NCI-H526 (cell line): ENCODE measurements around the gene DLGAP3.
A peak's percentile ranks its signal among the peaks of the same experiment; 100 is the strongest.

Experiments used
- DNase-seq, 2 experiments: peaks; one replicate each; lab custom pipeline; 2025; lab: John Stamatoyannopoulos, UW

The DLGAP3 gene

DNA sequence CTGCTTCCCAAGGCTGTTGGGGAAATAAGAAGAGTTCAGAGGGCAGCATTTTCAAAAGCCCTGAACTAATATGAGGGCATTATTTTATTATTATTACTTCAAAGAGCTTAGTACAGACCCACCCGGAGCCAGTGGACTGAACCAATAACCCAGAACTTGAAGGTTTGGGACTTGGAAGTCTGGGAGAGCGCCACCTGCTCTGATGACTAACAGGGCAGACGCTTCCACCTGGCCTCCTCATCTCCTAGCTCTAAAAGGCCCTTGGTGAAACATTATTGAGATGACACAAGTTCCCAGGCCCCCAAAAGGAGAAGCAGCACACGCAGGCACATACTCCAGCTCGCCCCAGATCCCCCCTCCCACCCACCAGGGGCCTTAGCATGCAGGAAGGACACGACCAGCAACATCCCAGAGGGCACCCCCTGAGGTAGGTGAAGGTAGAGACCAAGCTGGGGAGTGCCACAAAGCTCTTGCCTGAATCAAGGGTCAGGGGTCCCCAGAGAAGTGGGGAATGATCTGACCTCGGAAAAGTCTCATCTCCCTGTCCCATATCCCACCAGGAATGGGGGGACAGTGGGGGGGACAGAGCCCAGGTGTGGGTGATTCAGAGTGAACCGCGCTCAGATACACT lies 1.3 kb downstream of the DLGAP3 start:
- peak; percentile 32 to 60 for DNase-seq

DNA sequence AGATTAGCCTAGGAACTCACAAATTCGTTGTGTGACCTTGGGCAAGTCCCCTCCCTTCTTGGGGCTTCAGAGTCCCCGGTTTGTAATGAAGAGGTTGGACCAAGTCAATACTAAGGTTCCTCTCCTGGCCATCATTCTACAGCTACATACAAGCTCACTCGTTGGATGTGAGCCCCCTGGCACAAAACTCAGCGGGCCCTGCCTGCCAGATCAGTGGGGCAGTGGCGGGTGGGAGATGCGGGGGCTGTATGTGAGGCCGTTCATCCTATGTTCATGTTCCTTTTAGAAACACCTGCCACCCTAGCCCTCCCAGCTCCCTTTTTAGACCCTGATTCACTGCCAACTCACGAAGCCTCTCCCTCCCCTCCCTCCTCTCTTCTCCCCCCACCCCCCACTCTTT lies 2.1 kb downstream of the DLGAP3 start:
- no peak for DNase-seq

DNA sequence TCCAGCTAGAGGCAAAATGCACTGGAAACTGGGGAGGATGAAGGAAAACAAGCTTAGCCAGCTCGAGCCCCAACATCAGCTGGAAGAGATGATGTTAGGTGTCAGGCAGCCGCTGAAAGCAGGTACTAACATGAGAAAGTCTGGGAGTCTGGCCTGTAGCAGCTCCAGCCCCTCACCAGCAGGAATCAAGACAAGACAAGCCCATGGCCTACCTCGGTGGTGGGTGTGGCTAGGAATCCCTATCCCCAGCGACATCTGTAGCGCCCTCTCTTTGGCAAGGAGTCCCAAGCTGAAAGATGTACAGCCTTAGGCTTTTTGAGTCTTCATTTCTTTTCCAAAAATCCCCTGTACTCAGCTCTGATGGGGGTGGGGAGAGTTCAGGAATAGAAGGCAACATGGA lies 2.6 kb downstream of the DLGAP3 start:
- DNase-seq: peak in 1 of 2 experiments; percentile 23

DNA sequence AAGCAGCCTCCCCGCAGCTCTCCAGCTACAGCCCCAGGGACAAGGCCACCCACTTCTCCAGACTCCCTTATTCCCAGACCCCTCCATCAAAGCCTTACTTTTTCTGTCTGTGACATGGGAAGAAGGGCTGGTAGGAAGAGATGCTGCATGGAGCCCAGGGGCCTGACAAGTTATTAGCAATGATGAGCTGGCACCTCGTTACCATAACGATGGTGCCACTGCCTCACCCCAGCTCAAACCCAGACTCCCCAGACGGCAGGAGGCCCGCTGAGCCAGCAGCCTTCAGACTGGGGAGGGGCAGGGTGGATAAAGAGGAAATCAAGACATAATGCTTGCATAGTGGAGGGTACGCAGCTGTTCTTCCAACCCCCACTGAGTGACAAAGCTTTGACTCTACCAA lies 3.3 kb downstream of the DLGAP3 start:
- no peak for DNase-seq

DNA sequence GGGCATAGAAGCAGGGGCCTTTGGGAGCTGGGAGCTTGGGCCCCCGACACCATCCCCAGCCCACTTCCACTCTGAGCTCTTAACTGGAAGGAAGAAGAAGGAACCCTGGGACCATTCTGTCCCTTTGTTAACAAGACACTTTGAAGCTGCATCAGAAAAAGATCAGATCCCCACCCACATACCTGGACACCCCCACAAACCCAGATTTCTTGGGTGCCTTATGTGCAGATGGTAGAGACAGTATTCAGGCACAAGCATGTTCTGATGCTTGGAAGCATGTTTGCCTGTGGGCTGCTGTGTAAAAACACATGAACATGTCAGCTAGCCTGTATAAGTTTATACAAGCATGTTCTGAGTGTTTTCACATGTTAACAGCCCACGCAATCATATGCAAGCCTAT lies 3.7 kb downstream of the DLGAP3 start:
- no peak for DNase-seq

DNA sequence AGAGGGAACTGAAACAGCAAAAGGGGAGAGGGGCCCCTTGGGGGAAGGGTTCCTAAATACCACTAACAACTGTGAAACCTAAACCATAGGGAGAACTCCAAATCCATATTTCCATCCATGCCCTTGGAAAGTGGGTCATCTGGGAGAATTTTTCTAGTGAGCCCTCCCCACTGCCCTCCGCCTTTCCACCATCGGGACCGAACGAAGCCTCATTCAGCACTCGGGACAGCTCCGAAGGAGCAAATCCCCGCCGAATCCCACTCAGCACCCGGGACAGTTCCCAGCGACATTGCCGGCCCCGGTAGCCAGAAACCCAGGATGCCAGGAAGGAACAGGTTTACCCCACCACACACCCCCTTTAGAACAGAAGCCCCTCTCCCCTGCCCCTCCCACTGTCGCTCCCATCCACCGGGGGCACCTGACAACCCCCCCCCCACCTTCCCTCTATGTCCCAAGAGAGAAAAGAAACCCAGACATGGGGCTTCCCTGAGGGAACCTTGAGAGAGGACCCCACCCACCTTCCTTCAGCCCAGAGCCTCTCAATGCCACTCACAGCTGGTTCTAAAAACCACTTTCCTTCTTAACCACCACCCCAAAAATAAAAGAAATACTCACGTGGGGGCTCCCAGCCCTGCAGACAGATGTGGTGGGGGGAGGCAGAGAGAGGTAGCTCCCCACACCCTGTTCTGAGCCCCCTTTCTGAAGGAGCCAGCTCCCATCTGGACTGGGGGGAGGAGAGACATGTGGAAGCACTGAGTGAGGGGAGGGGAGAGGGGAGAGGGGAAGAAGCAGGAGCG lies 4.5 kb downstream of the DLGAP3 start:
- no peak for DNase-seq

DNA sequence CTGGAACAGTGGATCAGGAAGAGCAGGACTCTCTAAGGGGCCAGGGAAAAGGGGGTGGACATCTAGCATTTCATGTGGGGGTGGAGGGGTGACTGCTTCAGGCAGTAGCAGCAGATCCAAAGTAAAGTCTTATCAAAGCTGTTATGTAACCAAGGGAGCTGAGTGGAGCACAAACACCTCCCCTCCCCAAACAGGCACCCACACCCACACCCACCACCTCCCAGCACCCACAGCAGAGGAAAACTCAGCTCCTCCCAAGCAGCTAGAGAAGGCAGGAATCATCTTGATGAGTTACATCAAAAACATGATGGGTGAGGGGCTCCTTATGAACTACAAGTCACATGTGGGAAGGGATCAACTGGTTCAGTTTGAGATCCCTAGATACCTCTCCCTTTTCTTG lies 6.0 kb downstream of the DLGAP3 start:
- DNase-seq: no peak

DNA sequence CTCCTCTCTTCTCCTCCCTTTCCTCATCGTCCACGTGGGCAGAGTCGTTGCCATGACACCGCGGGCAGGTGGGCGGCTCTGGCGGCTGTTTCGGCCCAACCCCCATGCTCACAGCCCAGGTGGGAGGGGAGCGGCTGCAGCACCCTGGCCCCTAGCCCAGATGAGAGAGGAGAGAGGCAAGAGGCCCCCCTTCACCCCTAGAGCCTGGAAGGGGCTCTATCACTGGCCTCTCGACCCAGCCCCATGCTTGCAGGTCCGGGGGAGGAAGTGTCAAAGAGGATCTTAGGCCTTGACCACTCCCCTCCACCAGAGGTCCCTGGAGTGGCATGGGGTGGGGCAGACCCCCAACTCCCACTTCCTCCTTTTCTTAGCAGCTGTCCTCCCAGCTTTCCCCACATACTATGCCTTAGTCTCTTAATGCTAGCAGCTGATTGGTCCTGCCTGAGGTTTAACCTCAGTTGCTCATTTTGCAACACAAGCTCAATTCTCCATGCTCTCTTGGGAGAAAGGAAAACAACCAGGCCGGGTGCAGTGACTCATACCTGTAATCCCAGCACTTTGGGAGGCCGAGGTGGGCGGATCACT lies 10.4 kb downstream of the DLGAP3 start:
- DNase-seq: peak in 1 of 2 experiments; percentile 67

DNA sequence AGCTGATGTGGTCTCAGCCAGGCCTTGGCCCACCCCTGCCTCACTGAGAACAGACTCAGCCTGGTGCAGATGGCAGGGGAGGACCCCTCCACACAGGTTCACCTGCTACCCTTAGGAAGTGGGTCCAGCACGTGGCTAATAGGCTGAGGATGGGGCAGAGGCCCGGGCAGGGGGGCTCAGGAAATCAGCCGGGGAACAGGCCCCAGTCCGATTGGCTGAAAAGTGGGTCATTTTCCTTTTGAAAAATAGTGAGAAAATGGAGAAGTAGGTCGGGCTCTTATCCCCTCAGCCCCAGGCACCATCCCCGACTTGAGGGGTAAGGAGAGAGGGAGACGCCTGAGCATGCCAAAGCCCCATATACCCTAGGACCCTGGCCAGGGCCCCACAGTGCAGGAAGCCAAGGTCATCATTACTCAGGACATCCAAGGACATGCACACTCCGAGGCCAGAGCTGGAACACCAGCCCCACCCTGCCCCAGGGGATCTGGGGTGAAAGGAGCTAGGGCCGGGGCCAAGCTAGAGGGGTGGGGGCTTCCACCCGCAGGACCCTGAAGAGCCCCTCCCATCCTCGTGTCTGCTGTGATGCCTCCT lies 11.0 kb downstream of the DLGAP3 start:
- DNase-seq: no peak

DNA sequence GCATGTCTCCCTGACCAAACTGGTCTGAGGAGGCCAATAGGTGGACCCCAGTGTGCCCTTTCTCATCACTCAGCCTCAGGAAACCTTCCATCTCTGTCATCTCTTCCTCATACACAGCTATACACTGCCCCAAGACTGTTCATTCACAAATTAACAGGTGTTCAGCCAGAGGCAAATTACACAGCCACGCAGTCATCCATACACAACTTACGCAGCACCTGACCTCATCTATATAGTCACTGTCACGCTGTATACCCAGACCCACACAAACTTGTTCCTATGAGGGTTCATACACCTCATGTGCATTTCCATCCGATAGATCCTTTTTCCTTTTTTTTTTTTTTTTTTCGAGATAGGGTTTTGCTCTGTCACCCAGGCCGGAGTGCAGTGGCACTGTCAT lies 12.4 kb downstream of the DLGAP3 start:
- peak in 1 of 2 experiments; percentile 48 for DNase-seq

DNA sequence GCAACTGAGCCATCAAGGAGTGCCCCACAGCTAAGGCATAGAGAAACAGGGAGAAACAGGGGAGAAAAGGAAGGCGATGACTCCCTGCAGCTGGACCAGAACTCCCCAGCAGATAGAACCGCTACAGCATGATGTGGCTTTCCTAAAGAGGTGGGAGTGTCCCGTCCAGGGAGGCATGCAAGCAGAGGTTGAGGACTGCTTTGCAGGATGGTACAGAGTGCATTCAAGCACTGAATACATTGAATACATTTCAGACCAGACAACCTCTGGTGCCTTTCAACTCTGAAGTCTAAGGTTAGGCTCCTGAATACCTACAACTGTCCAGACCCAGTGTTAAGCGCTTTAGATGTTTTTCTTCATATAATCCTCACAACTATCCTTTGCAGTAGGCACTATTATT lies 13.3 kb downstream of the DLGAP3 start:
- DNase-seq: no peak

DNA sequence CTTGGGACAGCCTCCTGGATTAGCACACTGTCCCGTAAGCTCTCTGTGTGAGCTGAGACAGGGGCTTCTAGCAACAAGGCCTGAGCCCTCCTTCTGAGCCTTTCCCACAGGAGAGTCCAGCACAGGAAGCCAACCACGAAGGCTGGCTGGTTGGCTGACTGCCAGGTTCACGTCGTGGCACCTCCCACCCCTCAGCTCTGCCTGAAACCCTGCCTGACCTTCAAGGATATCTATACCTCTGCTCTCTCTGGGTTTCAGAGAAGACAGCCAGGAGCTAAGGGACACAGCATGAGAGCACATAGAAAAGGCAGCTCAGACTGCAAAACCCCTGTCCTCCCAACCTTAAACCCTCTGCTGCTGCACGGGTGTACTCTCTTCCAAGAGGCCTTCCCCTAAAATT lies 13.9 kb downstream of the DLGAP3 start:
- DNase-seq: peak in 1 of 2 experiments; percentile 14

DNA sequence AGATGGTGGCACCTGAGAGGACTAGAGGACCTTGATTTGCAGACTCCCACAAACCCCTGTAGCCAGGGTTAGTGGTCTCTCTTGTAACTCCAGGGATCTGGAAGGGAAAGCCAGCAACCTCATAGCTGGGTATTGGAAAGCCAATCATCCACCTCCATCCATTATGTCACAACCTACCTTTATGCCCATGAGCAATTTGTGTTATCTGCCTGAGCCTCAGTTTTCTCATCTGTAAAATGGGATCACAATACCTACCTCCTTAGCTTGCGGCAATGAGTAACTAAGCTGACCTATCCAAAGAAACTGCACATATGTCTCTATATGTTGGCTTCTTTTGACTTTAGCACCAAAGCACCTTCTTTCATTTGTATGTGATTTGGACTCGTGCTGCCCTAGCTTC lies 14.5 kb downstream of the DLGAP3 start:
- no peak for DNase-seq

DNA sequence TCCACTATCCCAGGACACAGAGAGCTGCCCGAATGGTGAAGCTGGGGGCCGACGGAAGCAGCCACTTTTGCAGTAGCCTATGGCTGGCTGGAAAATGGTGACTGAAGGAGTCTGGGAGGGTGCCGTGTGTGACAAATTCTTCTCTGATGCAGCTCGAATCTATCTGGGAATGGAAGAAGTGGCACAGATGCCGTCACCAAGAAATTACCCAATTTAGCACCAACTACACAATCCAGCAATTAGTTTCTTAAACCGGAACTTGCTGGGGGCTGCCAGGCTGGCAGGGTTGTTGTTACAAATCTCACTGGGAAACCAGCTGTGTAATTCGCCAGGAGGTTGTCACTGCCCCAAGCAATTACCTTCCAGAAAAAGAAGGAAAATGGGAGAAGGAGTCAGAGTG lies 18.0 kb downstream of the DLGAP3 start:
- no peak for DNase-seq

DNA sequence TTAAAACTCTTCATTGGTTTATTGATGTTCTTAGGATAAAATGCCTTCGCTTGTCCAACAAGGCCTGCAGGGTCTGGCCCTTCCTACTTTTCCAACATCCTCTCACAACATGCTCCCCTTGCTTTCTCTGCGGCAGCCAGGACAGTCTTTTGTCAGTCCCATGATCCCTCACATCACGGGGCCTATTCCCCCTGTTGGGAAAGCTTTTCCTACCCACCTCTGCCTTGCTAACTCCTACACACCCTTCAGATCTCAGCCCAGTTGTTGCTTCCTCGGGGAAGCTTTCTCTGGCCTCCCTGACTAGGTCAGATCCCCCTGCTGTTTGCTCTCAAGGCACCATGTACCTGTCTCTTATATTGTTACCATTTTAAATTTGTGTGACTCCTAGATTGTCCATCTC lies 19.0 kb downstream of the DLGAP3 start:
- DNase-seq: no peak

DNA sequence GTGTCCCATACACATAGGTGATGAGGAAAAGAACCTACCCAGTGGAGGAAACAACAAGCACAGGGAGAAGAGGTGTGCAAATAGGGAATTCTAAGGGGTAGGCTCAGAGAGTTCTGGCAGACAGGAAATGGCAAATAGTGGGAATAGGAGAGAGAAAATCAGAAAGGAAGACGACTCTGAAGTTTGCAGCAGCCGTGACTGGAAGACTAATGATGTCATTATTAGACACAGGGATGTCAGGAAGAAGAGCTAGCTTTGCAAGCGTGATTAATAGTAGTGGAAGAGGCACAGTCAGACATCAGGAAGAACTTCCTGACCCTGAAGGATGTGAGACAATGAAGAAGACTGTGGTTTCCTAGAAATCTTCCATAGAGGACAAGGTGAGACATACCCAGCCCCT lies 21.1 kb downstream of the DLGAP3 start:
- DNase-seq: no peak

DNA sequence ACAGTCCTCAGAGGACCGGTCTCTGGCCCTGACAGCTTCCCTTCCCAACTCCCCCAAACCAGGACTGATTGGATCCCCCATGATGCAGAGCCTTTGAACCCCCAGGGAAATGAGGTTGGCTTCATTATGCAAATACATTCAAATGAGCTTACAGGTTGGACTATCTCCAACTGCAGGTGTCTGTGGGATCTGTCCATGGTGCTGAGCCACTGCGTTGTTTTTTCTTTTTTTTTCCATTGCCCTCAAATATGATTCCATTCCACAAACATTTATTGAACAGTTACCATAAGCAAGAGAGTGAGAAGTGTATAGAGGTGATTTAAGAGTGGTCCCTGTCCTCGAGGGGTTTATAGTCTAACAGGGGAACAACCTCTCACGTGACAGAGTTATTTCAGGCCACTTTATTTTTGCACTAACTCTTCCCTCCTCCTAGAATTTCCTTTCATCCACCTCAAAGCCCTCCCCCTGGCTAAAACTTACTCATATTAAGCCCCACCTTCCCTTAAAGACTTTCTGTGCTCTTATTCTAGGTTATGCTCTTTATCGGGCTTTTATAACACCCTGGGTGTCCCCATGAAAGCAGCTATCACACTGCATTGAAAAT lies 21.9 kb downstream of the DLGAP3 start:
- peak; percentile 83 to 88 for DNase-seq

DNA sequence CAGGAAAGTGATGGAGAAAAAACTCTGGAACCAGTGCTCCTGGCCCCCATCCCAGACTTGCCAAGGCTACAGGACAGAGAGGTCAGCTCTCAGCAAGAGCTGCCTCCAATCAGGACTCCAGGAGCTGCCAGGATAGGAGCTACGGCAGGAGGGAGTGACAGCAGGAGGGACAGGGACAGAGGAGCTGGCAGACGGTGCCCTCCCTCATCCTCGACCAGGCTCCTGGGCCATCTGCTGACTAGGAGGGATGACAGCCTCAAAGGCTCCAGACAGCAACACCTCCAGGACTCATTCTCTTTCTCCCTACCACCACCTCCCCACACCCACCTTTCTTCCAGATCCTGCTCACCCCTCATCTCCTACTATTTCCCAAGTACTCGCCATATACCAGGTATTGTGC lies 22.7 kb downstream of the DLGAP3 start:
- peak in 1 of 2 experiments; percentile 35 for DNase-seq

DNA sequence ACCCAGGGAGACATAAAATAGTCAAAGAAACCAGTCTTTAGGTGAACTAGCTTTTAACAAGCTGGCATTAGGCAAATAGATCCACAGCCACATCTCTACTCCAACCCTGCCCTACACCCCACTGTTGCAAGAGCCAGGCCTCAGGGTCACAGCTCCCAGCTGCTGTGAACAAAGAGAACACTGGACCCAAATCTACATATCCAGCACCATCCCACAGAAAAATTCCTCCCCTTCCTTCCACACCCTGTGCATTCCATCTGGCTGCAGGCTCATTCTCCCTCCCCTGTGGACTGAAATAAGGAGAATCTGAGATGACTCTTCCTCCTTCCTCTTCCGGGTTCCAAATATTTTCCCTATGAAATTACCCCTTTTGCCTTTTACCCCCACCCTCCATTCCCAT lies 23.2 kb downstream of the DLGAP3 start:
- peak in 1 of 2 experiments; percentile 38 for DNase-seq

DNA sequence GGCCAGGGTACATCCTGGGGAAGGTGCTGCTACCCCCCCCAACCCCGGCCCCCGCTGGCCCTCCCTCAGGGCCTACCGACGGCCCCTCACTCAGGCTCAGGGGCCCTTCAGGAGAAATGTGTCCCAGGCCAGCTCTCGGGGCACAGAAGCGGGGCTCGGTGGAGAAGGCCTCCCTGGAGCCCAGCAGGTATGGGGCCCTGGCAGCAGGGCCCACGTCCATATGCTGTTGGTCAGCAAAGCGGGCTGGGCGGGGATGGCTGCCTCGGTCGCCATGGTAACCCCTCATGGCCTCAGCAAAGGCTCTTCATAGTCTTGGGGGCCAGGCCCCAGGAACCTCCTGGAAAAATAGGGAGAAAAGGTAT lies 24.4 kb downstream of the DLGAP3 start:
- DNase-seq: no peak

DNA sequence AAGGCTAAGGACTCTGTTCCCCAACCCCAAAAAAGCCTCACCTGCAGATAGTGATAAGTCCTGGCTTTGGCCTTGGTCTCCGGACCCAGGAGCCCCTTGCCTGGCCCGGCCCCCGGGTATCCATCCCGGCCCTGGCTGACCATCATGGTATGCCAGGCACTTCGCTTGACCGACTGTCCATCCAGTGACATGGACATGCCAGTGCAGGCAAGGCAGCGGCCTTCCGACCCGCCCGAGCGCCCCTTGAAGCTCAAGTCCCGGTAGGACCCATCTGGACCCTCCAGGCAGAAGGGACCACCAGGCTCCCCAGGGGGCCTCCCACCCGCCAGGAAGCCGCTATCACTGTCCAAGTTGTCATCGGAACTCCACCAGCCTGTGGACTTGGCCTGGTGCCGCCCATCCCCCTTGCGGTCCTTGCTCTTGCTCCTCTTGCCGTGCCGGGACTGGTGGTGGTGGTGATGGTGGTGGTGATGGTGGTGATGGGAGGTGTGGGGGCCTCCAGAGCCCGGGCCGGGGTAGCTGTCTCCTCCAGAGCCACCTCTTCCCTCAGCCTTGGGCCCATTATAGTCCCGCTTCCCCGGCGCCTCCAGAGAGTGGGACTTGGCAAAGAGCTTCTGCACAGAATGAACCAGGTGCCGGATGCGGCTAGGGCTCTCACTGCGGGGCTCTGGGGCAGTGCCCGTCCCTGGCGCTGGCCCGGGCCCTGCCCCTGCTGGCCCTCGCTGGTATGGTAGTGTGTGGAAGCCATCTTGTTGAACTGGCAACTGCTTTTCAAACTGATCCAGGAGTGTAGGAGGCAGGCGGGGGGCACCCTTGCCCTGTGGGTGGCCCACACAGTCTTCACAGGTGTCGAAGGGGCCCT lies 25.0 kb downstream of the DLGAP3 start:
- no peak for DNase-seq

DNA sequence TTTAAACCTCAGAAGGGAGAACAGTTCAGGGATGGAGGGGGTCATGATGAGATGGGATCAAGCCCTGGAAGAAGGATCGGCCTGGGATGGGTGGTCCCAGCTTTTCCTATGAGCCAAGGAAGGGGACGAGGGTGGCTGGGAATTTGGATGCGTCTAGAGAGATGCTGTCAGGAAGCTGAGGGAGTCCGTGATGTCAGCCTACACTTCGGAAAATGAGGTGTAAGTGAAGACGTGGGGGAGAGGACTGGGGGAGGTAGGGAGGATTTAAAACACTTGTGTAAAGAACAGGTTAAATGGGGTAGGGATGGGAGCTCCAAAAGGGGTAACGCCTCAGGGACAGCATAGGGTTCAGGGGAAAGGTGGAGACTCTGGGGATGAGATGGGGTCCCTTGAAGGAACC lies 27.5 kb downstream of the DLGAP3 start:
- no peak for DNase-seq
